Neural progenitor cell (in vitro differentiated cells): Measurements from ENCODE around the gene KPTN.

Source experiments
- EZH2 ChIP-seq: fragments of 200-600 bp; sonication (generic); IDR thresholded peaks from 2 replicates; pipeline ENCODE4 v1.6.1; 2017; ENCODE audit warnings: antibody characterized with exemption, mild to moderate bottlenecking, moderate library complexity
- TF ChIP-seq, protein P1 (sequence below): fragments of 200-600 bp; sonication (generic); IDR thresholded peaks from 2 replicates; pipeline ENCODE4 v1.5.1; 2017; ENCODE audit warnings: antibody characterized with exemption, mild to moderate bottlenecking

DNA sequence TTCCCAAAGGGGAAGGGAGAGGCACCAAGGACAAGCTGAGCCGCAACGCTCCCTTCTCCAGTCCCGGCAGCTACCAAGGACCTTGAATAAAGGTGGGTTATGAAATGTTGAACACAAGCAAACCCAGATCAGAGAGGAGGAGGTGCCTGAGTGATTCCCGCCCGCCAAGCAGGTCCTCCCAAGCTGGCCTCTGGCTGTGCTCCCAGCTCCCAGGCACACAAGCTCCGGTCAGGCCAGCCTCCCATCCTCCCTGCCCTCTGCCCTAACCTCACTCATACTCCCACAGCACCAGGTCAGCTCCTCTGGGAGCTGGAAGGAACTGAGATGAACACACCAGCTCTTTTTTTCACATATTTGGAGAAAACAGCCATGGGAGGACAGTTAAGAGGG lies 27.1 kb upstream of the KPTN start:
- TF ChIP-seq, protein P1, sequence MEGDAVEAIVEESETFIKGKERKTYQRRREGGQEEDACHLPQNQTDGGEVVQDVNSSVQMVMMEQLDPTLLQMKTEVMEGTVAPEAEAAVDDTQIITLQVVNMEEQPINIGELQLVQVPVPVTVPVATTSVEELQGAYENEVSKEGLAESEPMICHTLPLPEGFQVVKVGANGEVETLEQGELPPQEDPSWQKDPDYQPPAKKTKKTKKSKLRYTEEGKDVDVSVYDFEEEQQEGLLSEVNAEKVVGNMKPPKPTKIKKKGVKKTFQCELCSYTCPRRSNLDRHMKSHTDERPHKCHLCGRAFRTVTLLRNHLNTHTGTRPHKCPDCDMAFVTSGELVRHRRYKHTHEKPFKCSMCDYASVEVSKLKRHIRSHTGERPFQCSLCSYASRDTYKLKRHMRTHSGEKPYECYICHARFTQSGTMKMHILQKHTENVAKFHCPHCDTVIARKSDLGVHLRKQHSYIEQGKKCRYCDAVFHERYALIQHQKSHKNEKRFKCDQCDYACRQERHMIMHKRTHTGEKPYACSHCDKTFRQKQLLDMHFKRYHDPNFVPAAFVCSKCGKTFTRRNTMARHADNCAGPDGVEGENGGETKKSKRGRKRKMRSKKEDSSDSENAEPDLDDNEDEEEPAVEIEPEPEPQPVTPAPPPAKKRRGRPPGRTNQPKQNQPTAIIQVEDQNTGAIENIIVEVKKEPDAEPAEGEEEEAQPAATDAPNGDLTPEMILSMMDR: no peak
- no peak for TF ChIP-seq EZH2
